Stimulated activated CD4-positive, alpha-beta T cell treated with anti-CD3 and anti-CD28 coated beads, Interleukin-12 subunit alpha, Interleukin-12 subunit beta, amount 100 ng/mL, for 24 hours (primary cell): ENCODE results near the gene ARHGEF33.
A peak's percentile ranks its signal among the peaks of the same experiment; 100 is the strongest.

Experiments
- DNase-seq, 2 experiments: peaks; one replicate each; pipeline ENCODE4 v3.0.0-alpha.2; 2020; ENCODE audit warnings: low read depth in 2 of 2

Gene ARHGEF33

DNA sequence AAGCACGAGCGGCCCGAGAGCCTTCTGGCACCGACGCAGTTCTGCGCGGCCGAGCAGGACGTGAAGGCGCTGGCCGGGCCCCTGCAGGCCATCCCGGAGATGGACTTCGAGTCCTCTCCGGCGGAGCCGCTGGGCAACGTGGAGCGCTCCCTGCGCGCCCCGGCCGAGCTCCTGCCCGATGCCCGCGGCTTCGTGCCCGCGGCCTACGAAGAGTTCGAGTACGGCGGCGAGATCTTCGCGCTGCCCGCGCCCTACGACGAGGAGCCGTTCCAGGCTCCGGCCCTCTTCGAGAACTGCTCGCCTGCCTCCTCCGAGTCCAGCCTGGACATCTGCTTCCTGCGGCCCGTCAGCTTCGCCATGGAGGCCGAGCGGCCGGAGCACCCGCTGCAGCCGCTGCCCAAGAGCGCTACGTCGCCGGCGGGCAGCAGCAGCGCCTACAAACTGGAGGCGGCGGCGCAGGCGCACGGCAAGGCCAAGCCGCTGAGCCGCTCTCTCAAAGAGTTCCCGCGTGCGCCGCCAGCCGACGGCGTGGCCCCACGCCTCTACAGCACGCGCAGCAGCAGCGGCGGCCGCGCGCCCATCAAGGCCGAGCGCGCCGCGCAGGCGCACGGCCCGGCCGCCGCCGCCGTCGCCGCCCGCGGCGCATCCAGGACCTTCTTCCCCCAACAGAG lies 70.4 kb downstream of the ARHGEF33 start:
- peak; percentile 26 to 57 for DNase-seq

DNA sequence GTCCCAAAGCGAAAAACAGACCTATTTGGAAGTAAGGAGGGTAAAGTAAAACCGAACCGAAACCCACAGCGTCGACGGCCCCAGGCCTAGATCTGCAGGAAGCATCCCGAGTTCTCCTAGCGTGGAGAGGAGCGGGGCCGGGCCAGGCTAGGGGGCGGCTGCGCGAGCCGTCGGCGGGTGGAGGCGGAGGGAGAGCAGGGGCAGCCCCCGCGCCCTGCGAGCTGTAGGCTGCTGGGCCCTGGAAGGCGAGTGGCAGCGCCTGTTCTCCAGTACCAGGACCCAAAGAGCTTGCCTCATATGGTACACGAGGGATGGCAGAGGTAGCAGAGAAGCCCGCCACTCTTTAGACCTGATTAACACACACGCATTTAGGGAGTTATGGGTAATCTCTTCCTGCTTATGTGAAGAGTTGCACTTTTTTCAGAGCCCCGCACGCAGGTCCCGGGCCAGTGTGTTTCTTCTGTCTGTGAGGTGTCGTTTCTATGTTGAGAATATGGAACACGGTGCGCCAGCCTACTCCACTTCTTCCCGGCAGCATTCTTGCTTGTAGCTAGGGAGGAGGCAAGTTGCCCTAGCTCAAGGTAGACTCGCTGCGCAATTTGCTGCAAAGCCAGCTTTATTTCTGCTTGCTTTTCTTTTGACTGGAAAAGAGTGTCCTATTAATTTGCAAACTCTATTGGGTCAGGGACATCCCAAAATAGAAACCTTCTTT lies 71.1 kb downstream of the ARHGEF33 start:
- no peak for DNase-seq

DNA sequence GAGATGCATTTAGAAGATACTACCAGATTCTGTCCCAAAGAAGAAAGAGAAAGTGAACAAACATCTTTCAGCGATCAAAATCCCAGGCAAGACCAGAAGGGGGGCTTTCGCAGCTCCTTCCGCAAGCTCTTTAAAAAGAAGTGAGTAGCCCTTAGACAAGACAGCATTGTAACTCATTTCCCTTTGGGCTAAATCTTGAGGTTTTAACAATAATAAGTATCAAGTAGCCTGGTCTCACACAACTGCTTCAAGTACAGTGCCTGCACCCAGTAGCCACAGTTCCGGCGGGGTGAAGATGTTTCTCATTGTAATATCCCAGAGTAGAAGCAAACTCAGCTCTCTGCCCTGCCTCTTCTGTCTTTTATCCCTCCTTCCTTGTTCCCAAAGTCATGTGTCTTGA lies 76.3 kb downstream of the ARHGEF33 start:
- DNase-seq, result no peak

DNA sequence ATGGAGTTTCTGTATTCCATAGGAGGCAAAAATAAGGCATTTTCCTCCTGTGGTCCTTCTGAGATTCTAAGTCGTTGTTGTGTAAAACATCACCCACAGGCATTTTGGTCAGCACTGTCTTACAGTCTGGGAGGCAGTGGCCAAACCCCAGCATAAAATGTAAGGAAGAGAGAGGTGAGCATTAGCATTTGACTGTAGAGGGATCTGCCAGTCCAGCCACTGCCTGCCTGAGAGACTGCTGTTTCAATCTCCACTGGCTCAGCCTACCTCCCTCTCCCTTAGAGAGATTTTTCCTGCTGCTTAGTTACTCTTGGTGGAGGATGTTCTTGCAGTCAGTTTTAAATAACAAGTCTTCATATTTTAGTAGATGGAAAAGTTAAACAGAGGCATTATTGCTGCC lies 77.0 kb downstream of the ARHGEF33 start:
- no peak for DNase-seq

DNA sequence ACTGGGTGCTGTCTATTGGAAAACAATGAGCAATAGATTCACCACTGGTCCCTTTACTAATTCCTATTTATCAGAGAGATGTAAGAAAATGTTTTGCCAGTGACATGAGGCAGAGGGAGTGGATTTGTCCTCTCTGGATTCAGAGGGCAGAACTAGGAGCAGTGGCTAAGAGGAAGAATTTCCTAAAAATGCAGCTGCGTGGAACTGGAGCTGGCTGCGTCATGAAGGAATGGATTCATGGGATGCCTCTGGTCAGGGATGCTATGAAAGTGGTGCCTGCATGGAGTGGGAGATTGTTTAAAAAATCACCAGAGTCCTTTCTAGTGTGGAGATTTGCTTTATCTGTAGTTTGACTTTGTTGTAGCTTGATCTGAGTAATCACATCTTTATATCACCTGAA lies 78.3 kb downstream of the ARHGEF33 start:
- no peak for DNase-seq

DNA sequence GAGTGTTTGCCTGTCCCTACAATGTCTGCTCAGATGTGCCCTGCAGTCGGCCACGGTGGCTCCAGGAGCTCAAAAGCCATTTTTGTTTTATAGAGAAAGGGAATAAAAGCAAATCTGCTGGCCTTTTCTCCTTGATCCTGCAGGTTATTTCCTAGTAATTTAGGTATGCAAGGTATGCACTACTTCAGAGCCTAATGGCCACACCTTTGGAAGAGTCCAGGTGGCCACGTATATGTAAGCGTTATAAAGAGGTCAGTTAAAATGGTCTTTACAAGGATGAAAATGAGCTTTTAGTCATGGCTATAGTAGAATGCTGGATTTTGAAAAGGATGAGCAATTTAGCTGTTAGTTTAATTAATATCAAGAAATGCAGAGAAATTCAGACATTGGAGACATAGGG lies 81.7 kb downstream of the ARHGEF33 start:
- no peak for DNase-seq

DNA sequence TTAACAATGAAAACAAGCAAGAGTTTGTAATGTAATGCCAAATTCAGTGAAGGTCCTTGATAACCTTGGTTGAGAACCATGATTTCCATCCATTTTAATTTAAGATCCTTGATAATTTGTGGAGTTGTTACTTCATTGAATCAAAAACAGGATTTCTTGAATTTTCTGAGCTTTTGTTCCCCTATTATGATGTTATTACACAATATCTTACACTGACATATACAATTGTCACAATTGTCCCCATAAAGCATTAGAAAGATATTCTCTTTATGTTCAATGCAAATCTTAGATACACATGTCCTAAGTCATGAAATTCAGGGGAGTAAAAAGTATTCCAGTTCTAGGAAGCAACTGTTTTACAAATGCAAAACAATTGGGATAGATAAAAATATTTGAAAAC lies 83.6 kb downstream of the ARHGEF33 start:
- DNase-seq, result no peak

DNA sequence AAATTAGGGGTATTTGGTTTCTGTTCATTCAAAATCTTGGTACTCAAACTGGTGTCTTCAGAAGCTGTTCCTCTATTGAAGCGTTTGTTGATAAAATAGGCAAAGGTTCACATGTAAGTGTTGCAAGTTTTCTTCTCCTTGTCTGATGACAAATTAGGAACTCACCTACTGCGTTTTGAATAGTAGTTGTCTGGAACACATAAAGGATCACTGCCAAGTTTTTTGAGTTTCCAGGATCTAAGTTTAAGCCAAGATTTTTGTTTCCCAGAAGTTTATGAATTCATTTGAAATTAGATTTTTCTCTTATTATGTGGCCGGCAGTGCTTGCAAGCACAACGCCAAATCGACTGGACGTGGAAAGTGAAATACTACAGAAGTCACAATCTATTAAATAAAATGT lies 85.4 kb downstream of the ARHGEF33 start:
- DNase-seq, result no peak

DNA sequence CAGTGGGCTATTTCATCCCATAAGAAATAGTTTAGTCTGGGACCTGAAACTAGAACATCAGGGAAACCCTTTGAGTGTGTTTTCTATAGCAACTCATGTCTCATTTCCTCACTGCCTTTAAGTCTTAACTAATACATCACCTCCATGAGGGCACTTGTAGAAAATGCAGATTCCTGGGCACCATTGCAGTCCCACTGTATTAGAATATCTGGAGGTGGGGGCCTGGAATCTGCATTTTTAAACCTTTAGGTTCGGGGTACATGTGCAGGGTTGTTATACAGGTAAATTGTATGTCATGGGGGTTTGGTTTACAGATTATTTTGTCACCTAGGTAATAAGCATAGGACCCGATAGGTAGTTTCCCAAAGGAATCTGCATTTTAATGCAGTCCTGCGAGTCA lies 87.4 kb downstream of the ARHGEF33 start:
- no peak for DNase-seq

DNA sequence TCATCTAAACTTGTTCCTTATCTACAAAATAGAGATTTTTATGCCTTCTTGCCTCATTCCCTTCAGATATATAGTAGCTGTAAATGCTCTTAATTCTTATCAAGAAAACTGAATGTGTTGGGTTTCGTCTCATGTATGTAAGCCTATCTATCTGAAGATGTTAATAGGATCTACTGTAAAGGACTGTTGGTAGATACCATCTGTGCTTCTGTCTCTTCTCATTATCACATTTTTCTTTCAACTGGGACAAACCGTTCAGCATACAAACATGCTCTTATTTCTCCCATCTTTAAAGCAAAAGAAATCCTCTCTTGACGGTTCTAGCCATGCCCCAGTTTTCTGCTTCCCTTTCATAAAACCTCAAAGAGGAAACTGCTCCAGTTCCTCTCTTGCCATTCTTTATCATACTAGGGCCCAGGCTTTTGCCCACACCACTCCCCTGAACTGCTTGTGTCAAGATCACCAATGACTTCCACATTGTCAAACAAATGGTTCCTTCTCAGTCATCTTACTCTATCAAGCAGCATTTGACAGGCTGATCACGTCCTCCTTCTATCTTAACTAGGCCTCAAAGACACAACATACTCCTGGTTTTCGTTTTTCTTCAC lies 88.7 kb downstream of the ARHGEF33 start:
- no peak for DNase-seq

DNA sequence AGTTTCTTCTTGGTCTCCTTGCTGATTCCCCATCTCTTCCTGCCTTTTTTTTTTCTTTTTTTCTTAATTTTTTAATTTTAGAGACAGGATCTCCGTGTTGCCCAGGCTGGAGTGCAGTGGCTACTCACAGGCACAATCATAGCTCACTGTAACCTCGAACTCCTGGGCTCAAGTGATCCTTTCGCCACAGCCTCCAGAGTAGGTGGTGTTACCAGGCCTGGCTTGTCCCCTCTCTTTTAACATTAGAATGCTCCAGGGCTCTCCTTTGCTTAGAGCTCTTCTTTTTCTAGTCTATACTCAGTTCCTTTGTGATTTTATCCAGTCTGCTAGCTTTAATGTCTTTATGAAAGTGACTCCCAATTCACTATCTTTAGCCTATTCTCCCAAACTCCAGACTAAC lies 89.2 kb downstream of the ARHGEF33 start:
- DNase-seq, result no peak

DNA sequence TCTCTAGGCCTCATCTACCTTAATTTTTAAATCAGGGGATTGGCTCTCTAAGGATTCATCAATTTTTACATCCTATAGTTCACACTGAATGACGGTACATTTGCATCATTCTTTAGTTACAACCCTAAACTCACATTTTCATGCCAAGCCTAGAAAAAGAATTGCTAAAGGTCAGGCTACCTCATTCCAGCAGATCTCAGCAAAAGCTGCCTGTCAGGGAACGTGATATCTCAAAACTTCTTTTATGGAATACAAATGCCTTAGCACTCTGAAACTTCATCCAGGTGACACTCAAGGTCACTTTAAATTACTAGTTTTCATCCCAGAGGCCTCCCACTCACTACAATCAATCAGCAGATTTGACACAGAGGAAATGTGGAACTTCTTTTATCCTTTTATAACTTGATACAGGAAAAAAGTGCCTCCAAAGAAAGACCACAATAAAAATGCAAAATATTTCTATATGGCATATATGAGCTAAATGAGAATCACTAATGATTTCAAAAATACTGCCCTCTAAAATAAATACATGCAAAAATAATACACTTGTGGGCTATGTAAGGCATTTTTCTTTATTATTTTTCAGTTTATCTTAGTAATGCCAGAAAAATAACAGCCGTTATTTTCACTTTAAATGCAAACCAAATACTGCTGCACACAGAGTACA lies 91.5 kb downstream of the ARHGEF33 start:
- DNase-seq, result no peak

DNA sequence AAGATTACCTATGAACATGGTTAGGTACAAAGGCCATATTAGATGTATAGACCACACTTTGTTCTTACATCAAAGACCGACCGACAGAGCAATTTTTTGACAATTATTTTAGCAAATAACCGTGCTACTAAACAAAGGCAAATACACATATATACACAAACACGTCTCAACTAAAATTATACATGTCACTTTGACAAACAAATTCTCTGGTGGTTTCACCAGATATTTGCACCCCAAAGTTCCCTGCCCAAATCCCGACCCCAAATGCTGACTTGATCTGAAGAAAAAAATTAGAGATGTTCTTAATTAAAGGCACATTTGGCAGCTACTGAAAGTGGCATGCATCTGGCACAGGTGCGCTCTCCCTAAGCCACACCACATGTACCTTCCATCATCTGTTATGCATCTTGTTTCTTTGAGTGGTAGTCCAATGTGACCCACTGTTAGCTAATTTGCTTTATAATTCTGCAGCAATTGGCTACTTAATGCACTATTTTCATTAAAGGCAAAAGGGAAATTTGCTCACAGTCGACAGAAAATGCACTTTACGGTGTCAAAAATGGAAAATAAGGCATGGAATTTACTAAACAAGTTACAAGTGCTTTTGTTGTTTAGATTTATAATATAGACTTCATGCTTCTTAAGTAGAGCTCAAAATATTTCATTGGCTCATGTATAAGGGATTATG lies 92.1 kb downstream of the ARHGEF33 start:
- no peak for DNase-seq

DNA sequence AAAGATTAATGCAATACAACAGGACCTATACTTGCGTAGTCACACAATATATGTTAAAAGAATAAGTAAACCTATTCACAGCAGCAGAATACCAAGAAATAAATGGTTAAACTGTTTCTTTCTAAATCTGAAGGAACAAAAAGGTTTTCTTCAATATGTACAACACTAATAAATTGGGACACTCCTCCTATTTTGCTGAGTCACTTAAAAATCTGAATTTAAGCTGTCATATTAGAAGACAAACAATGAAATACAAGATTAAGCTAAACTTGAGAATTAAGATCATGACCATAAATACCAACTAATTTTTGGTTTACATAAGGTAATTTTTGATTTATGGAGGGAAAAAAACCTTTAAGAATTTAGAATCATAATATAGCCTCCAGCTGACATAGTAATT lies 92.8 kb downstream of the ARHGEF33 start:
- no peak for DNase-seq

DNA sequence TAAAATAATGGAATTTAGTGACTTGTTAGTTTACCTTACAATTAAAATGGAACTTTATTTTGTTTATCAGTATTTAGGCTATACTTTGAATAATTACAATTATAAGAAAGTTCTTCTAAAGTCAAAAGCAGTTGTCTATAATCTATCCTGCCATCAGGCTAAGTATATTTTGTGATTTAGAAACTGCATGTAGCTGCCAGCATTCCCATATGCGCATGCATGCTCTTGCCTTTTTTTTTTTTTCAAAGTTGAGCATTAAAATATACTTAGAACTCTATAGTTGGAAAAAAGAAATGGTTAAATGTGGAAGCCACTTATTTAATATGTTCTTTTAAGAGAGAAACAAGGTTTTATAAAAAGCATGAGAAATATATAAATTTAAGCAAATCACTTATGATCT lies 99.0 kb downstream of the ARHGEF33 start:
- DNase-seq, result no peak

DNA sequence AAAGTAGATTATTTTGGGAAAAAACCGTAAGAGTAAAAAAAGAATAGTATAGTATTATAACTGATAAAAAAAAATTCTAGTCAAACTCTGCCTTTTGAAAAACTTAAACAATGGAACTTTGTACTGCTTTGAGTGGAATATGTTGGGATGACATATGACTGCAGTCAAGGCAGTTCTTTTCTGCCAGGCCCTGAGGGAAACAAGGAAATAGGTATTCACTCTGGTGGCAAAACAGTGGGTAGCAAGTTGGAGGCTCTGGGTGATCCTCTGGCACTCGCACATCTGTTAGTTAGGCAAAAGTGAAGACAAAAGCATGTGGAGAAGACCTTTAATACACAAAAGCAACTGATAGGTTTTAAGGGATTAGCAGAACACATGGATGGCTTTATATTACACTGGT lies 102.2 kb downstream of the ARHGEF33 start:
- DNase-seq, result no peak

DNA sequence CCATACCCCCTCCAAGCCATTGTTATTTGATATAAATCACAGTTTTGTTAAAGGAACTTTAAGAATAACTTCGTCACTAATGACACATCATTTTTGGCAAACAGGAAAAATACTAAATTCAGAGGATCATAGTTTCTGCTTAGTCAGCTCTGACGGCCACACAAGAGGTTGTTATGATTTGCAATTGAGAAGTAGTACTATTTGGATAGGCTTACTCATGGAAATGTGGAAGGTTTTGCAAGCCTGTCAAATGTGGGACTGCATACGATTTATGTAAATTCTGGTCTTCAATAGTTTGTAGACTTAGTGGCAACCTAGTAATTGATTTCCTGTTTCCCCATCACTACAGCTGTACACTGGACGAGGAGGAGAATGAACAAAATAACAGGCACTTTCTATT lies 108.1 kb downstream of the ARHGEF33 start:
- DNase-seq, result no peak

DNA sequence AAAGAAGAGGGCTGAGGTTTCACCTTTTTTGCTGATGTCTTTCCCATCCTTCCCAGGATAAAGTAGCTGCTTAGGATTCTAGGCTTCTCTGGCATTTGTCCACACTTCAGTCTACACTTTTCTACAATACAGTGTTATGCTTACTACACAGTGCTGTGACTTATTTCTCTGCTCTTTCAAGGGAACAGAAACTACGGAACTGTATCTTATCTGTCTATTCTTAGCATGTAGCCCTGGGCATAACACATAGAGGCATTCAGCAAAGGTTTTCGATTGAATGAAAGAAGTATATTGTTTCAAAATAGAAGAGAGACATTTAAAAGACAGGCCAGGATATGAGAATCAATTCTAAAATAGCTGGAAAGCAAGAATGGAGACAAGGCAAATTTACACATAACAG lies 110.9 kb downstream of the ARHGEF33 start:
- no peak for DNase-seq

DNA sequence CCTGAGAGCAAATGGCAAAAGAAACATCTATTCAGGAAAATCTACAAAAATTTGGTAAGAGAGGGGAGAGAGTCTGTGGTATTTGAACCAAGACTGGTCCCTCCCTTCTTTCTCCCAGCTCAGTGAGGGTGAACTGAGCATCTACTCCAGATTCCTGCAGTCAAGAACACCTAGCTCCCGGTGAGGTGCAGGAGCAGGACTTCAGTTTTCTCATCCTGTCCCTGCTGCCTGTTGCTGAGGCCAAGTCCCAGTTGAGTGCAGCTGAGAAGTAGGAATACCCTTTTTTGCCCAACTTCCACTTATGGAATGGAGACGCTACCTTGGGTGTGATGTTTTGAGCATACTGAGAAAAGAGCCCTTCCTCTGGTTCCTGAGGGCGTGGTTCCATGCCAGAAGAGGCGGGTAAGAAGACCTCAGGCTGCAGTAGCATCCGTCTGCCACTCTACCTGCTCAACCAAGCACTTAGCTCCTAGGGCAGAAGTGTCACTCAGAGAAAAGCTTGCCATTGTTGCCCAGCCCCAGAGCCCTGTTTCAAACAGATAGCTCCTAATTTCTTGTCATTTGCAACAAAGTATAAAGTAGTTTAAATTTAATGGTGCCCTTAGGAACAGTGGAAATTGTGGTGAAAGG lies 118.3 kb downstream of the ARHGEF33 start:
- no peak for DNase-seq

DNA sequence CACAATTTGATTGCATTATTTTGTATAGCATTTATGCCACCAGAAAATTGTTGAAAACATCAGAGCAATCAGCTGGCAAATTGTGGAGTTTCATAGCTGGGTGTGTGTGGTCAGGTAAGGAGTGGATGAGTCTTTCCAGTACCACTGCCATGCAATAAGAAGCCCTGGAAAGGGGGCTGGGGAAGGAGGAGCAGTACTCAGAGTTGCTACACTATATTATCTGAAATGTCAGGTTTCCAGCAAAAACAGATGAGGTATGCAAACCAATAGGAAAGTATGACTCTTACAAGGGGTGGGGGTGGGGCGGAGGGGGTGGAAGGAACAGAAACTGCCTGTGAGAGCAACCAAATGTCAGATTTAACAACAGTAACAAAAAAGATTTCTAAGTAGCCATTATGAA lies 119.0 kb downstream of the ARHGEF33 start:
- no peak for DNase-seq

DNA sequence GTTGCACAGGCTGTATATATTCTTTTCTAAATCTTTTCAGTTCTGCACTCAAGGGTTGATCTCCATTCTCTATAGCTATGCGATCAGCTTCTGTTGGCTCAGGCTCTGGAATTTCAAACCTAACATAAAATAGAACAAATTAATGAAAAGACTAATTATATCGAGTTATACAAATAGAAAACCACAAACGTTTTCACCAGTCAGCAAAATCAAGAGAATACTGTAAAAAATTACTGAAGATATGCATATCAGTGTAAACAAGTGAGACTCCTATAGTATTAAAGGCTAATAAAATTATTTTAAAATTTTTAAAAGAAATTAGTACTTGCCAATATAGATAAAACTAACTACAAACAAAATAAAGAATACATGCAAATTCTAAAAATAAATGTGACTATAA lies 124.2 kb downstream of the ARHGEF33 start:
- DNase-seq, result no peak

DNA sequence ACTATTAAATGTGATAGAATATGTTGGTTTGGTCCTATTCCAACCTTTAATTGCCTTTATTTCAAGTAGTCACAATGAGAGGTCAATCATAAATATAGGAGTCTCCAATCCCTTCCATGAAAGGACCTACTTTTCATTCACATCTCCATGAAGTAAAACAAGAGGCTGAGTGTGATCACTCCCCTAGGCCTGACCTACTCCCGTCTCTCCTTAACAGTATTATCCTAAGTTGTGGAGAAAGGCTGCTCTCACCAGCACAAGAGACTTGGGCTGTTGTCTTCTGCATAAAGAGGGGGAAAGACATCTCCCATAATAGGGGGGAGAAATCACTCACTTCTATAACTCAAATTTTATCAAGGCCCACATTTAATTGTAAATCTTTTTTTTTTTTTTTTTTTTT lies 125.7 kb downstream of the ARHGEF33 start:
- no peak for DNase-seq
